Stimulated activated naive CD8-positive, alpha-beta T cell treated with anti-CD3 and anti-CD28 coated beads, Interleukin-15, Interleukin-2, amounts not matched to agents 100 U/mL and 50 U/mL, for 24 hours (primary cell): ENCODE results near the gene METTL24.

Experiments
- ATAC-seq: fragments of 150-1000 bp; cut with Tn5 transposase; one replicate; pipeline ENCODE4 v1.10.0; 2021
- DNase-seq: peaks from one replicate; pipeline ENCODE4 v3.0.0; 2021

METTL24 gene

DNA sequence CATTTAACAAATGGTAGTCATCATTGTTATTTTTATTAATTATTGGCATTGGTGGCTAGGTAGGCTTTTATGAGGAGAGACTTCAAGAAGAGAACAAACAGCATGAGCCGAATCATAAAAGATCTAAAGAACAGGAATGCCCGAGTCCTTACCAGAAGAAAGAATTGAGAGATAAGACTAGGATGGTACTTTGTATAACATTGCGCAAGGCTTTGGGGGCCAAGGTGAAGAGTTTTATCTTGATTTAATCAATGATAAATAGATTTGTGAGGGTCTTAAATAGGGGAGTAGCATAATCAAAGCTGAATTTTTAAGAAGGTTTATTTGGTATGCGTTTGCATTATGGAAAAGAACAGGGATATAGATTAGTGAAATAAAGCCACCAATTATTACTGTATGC lies 162.5 kb downstream of the METTL24 start:
- ATAC-seq: no peak
- DNase-seq: no peak
